ENCODE results near the gene ANKRD60. TPM values are rescaled to one million over a fixed set of nuclear protein-coding genes. Genes with fewer than 3 reads are reported as not detected.

The ANKRD60 gene
- total RNA-seq: not detected in 2 replicates
- polyA plus RNA-seq: not detected in 2 replicates

GRCh38 chr20:58228484-58229197 lies at the start of gene ANKRD60:
TSS of gene ANKRD60 (minus strand) at chr20:58228653. CDS start at chr20:58228653, 0 bp downstream.
- Histone ChIP-seq H3K27ac (no peak within 1 kb of the TSS), H3K27me3 (peaks cover 55% of the 10 kb centered on the region), H3K4me1 (ENCODE audit: low read depth) (peaks cover 10% of the 10 kb centered on the region), H3K36me3 (no peaks in the 10 kb centered on the region), H3K4me3 (peak within 1 kb of the TSS; percentile 32), H3K9me3 (ENCODE audit: low read depth) (no peaks in the 10 kb centered on the region)
- peak; percentile 61 to 71 for DNase-seq (ENCODE audit: low read depth in 1 of 2, low spot score in 1 of 2)
- no peak for TF ChIP-seq CTCF (IDR thresholded peaks at IDR 0.05; ENCODE audit: low read depth, low read length)

DNA sequence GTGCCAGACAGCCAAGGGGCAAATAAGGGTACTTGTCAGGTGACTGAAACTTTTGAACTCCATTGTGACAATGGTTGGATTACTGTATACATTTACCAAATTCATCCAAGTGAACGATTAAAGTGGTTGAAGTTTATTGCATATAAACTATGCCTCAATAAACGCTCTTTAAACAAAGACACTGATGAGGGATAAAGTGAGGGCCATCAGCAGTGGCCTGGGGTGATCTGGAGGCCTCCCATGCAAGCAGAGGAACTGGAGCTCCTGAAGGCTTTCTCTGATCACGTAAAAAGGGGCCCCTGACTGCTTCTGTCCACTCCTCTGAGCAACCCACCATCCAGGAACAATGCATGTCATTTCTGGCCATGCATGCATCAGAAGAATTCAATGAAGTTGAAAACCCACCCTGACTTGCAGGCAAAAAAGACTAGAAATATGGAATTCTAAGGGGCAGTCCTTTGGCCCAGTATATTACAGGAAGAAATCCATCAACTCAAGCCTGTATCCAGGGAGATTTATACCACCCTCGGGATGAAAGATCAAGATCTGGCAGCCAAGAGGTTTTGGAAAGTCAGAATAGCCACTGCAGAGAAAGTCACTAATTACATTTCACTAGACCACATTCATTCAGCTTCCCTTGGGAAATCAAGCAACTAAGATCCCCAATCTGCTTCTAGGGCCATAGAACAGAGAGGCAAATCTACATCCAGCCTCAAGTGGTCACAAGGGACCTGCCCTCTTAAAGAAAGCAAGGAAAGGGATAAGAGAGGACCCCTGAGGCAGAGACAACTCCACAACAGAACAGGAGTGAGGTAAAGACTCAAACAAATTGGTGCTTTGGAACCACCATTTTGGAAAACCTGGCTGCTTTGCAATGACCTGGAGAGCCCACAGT lies 49.4 kb upstream of the ANKRD60 start:
- DNase-seq (ENCODE audit: low read depth in 1 of 2, low spot score in 1 of 2): no peak
- no peaks in the 10 kb centered on the region for H3K27me3 ChIP-seq
- H3K4me3 ChIP-seq: no peak overlapping the region
- H3K9me3 ChIP-seq (ENCODE audit: low read depth): no peaks in the 10 kb centered on the region
- no peak overlapping the region for H3K27ac ChIP-seq
- no peak for TF ChIP-seq CTCF (IDR thresholded peaks at IDR 0.05; ENCODE audit: low read depth, low read length)
- no peaks in the 10 kb centered on the region for H3K36me3 ChIP-seq
- H3K4me1 ChIP-seq (ENCODE audit: low read depth): no peaks in the 10 kb centered on the region

DNA sequence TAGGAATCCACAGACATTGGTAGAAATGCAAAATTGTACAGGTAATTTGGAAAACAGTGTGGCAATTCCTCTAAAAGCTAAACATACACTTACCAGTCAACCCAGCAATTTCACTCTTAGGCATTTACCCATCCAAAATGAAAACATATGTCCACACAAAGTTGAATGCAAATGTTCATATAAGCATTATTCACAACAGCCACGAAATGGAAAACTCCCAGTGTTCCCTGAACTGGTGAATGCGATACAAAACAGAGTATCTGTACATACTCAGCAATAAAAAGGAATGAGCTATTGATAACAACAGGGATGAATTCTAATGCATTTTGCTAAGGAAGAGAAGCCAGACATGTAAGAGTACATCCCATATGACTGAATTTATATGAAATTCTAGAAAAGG lies 48.7 kb upstream of the ANKRD60 start:
- Histone ChIP-seq H3K27ac (no peak overlapping the region), H3K4me3 (no peak overlapping the region), H3K9me3 (ENCODE audit: low read depth) (no peaks in the 10 kb centered on the region), H3K4me1 (ENCODE audit: low read depth) (no peaks in the 10 kb centered on the region), H3K36me3 (no peaks in the 10 kb centered on the region), H3K27me3 (no peaks in the 10 kb centered on the region)
- no peak for DNase-seq (ENCODE audit: low read depth in 1 of 2, low spot score in 1 of 2)
- no peak for TF ChIP-seq CTCF (IDR thresholded peaks at IDR 0.05; ENCODE audit: low read depth, low read length)

DNA sequence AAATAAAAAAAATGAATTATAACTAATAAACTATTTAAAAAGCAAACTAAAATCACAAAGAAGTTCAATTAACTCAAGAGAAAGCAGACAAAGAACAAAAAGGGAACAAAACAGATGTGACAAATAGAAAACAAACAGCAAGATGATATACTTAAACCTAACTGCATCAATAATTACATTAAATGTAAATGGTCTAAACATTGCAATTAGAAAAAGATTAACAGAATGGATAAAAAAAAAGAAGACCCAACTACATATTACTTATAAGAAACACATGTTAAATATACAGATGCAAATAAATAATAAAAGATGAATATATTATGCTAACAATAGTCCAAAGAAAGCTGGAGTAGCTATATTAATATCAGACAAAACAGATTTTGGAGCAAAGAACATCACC lies 45.9 kb upstream of the ANKRD60 start:
- Histone ChIP-seq H3K4me3 (no peak overlapping the region), H3K4me1 (ENCODE audit: low read depth) (no peaks in the 10 kb centered on the region), H3K27ac (no peak overlapping the region), H3K36me3 (no peaks in the 10 kb centered on the region), H3K9me3 (ENCODE audit: low read depth) (no peaks in the 10 kb centered on the region), H3K27me3 (no peaks in the 10 kb centered on the region)
- TF ChIP-seq CTCF (IDR thresholded peaks at IDR 0.05; ENCODE audit: low read depth, low read length): no peak
- no peak for DNase-seq (ENCODE audit: low read depth in 1 of 2, low spot score in 1 of 2)

- Histone ChIP-seq H3K27me3 (no peaks in the 10 kb centered on the region), H3K36me3 (no peaks in the 10 kb centered on the region), H3K27ac (no peak overlapping the region), H3K4me1 (ENCODE audit: low read depth) (no peaks in the 10 kb centered on the region), H3K9me3 (ENCODE audit: low read depth) (no peaks in the 10 kb centered on the region), H3K4me3 (no peak overlapping the region)
- DNase-seq (ENCODE audit: low read depth in 1 of 2, low spot score in 1 of 2): no peak
- TF ChIP-seq CTCF (IDR thresholded peaks at IDR 0.05; ENCODE audit: low read depth, low read length): no peak
Observed at GRCh38 chr20:58271606-58272351, 43.3 kb upstream of the ANKRD60 start.
